HG03571 (cell line): ENCODE measurements around the gene KLRD1.
"Not testable (repeated sequence)": the region's sequence is repeated elsewhere in the genome, so short reads cannot be mapped to it uniquely, and the experiment has no call there.

Source experiments
- ATAC-seq: cut with Tn5 transposase; IDR thresholded peaks from one replicate; pipeline ENCODE4 v1.9.1; 2021; ENCODE audit not compliant: unreplicated experiment

The KLRD1 gene

DNA sequence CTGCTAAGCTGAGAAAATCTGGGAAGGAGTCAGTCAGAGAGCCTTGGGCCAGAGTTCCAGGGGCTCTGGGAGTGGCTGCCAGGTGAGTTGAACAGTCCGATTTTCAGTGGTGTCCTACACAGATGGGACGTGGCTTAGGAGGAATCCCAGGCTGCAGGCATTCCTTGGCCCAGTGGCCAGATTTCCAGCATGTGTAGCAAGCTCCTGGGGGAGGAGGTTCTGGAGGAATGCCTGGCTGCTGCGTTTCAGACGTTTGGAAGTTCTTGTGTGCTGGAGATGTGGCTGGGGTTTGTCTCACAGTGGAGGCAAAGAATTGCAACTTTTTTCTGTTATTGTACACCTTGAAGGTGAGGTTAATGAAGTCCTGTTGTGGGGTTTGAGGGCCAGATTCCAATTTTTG lies 28.5 kb downstream of the KLRD1 start:
- ATAC-seq: not testable (repeated sequence)

- ATAC-seq: not testable (repeated sequence)
Observed at GRCh38 chr12:10338470-10338869, 30.8 kb downstream of the KLRD1 start.

DNA sequence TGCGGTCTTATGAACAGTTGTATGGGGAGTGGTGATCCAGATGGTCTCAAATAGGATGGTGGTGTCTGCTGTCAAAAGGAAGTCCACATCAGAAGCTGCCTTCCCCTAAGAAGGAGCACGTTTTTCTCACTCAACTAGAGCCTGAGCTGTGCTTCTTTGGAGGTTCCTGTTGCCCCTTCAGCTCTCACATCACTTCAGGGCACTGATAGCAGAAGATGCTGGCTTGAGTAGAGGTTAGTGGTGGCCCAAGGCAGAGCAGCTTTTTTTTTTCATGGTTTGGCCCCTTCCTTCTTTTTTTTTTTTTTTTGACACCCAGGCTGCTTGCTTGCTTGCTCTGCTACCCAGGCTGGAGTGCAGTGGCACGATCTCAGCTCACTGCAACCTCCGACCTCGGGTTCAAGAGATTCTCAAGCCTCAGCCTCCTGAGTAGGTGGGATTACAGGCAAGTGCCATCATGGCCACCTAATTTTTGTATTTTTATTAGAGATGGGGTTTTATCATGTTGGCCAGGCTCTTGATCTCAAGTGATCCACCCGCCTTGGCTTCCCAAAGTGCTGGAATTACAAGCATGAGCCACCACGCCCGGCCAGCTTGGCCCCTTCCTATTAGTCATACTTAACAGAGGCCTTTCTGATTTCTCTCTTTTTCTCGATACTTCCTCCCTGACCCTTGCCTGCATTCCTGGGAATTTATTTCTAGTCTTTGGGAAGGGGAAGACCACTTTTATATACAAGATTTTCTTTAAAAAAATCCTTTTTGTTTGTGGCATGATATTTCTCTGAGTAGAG lies 31.6 kb downstream of the KLRD1 start:
- no peak for ATAC-seq

GRCh38 chr12:10340946-10341345 lies 33.3 kb downstream of the KLRD1 start:
- ATAC-seq: not testable (repeated sequence)

GRCh38 chr12:10341892-10342509 lies 34.3 kb downstream of the KLRD1 start:
- ATAC-seq: no peak

DNA sequence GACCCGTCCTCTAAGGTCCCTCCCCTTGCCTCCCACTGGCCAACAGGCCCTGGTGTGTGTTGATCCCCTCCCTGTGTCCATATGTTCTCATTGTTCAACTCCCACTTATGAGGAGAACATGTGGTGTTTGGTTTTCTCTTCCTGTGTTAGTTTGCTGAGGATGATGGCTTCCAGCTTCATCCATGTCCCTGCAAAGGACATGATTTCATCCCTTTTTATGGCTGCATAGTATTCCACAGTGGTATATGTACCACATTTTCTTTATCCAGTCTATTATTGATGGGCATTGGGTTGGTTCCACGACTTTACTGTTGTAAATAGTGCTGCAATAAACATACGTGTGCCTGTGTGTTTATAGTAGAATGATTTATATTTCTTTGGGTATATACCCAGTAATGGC lies 43.8 kb downstream of the KLRD1 start:
- not testable (repeated sequence) for ATAC-seq

GRCh38 chr12:10354071-10354470 lies 46.4 kb downstream of the KLRD1 start:
- no peak for ATAC-seq

- ATAC-seq: no peak
Observed at GRCh38 chr12:10354502-10354901, 46.8 kb downstream of the KLRD1 start.

DNA sequence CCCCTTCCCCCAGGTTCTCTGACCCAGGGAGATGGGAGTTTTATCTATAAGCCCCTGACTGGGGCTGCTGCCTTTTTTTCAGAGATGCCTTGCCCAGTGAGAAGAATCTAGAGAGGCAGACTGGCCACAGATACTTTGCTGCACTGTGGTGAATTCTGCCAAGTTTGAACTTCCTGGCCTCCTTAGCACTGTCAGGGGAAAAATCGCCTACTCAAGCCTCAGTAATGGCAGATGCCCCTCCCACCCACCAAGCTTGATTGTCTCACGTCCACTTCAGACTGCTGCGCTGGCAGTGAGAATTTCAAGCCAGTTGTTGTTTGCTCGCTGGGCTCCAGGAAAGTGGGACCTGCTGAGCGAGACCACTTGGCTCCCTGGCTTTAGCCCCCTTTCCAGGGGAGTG lies 50.5 kb downstream of the KLRD1 start:
- no peak for ATAC-seq

DNA sequence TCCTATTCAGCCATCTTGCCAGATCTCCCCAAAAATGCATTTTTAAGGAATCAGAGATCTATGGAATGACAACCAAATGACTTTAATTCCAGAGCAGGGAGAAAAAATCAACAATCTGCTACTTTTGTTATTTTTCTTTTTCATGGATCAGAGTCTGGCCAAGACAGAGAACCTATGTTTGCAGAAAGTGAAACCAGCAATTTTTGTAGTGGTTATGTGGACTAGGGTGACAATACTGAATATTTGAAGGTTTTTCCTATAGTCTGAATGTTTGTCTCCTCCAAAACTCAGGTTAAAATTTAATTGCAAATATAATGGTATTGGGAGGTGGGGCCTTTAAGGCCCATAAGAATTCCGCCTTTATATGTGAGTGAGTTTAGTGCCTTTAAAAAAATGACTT lies 51.3 kb downstream of the KLRD1 start:
- ATAC-seq: no peak

GRCh38 chr12:10361084-10361483 lies 53.4 kb downstream of the KLRD1 start:
- no peak for ATAC-seq

GRCh38 chr12:10361622-10362021 lies 54.0 kb downstream of the KLRD1 start:
- ATAC-seq: no peak

GRCh38 chr12:10362325-10362724 lies 54.7 kb downstream of the KLRD1 start:
- ATAC-seq: no peak

DNA sequence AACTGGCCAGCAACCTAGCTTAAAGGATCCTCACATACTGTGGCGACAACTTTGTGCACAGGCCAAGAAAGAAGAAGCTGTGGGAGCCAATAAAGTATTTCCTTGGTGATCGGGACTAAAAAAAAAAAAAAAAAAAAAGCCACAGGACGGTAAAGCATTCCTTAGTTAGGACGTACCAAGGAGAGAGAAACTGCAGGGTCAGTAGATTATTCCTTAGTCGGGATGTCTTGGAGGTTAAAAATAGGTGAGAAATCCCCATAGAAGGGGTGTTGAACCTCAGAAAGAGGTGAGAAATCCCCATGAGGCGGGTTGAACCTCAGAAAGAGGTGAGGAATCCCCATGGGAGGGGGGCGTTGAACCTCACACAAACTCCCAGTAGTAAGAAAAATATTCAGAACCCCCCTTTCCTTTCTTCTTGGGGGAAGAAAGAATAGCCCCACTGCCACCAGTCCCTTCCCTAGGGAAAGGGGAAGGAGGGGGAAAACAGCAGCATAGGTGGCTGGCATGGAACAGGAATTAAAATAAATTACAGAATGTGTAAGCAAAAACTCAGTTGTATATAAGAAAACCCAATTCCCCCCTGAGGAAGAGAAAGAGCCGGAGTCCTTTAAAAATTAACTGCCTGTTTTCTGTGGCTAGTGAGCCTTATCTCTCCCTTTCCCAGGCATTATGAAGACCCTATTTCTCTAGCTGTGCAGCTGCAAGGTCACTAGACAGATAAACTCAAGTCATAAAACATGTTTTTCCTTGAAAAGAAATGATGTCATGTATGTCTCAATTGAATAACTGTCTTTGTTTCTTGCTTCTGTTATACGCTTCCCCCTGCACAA lies 55.4 kb downstream of the KLRD1 start:
- no peak for ATAC-seq

- ATAC-seq: no peak
Observed at GRCh38 chr12:10363658-10363913, 55.9 kb downstream of the KLRD1 start.

DNA sequence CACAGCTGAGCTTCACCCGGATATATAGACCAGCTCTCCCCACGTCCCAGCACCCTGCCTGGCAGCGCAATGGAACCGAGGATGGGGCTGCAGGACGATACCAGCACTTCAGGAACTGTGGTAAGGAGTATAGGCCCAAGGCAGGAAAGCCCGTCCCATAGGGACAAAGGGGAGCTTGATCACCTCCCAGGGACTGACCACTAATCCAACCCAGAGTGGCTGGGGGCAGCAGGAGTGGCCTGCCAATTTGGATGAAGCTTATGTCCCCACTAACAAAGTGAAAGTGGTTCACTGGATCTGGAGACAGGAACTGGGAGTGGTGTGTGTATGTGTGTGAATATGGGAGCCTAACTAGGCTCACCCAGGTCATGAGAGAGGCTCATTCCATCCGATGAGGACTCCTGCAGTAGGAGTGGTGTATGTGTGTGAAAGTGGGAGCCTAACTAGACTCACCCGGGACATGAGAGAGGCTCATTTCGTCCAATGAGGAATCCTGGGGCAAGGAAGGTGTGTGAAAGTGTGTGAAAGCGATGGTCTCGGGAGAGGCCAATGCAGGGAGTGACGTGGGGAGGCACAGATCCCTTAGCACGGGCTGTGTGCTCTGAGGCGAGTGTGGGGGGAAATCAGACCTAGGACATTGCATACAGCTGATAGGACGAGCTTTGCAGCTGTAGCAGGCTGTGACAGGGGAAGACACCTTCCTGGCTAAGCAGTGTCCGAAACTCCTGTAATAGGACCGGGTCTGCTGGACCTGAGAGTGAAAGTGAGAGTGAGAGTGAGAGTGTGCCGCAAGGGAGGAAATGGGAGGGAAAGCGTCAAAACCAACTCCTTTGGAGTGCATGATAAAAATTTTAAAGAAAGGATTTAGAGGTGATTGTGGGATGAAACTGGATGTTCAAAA lies 56.5 kb downstream of the KLRD1 start:
- peak; percentile 92 for ATAC-seq

DNA sequence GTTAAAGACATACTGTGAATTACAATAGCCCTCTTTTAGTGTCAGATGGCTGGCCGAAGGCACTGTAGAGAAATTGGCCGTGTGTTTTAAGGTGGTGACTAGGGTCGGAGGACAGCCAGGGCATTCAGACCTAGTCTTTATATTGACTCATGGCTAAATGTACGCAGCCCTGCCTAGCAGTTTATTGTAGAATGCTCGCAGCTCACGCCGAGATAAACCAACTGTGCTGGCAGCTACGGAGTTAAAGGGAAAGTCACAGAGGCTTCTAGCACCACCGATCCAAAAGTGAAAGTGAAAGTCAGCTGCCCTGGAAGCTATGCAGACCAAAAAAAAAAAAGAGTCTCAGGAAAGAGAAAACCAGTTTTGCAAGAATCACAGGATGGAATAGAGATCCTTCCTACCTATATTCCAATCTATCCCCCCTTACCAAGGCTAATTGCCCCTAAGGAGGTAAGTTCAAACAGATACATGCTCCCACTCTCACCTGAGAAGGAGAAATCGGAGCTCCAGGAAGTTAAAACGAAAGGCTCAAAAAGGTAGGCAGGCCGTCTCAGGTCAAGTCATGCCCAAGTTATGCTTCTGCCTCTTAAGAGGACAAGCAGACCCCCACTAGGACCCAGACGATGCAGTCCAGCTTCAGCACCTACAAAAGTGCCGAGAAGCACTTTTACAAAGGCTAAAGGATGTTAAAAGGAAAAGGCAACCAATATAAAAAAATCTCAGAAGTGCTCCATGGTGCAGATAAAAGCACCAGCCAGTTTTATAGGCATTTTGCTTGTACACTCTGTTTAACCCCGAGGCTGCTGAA lies 57.3 kb downstream of the KLRD1 start:
- peak; percentile 51 for ATAC-seq

- ATAC-seq: no peak
Observed at GRCh38 chr12:10365696-10366405, 58.2 kb downstream of the KLRD1 start.

- ATAC-seq: no peak
Observed at GRCh38 chr12:10366875-10367274, 59.2 kb downstream of the KLRD1 start.

GRCh38 chr12:10367714-10368113 lies 60.0 kb downstream of the KLRD1 start:
- ATAC-seq: not testable (repeated sequence)
